Measurements from ENCODE around the gene RHO. TPM values are rescaled to one million over a fixed set of nuclear protein-coding genes. Genes with fewer than 3 reads are reported as not detected.

The RHO gene
- total RNA-seq, 1 donor from 2014 or later, result not detected

GRCh38 chr3:129553171-129553570 is 24.7 kb downstream of the RHO start:
- DNase-seq (ENCODE audit: low spot score), result peak; percentile 85
- Mint-ChIP-seq H3K27ac (ENCODE audit: unreplicated experiment) (peak overlapping the region; percentile 66), H3K36me3 (ENCODE audit: low read depth) (peaks cover 25% of the 10 kb centered on the region), H3K4me1 (ENCODE audit: low read depth) (peaks cover 71% of the 10 kb centered on the region), H3K4me3 (ENCODE audit: unreplicated experiment) (no peak overlapping the region), H3K27me3 (ENCODE audit: low read depth) (no peaks in the 10 kb centered on the region), H3K9me3 (ENCODE audit: low read depth) (no peaks in the 10 kb centered on the region)
- no peak for TF ChIP-seq CTCF (IDR thresholded peaks at IDR 0.05)

GRCh38 chr3:129553719-129554118 is 25.3 kb downstream of the RHO start:
- DNase-seq (ENCODE audit: low spot score), result no peak
- Mint-ChIP-seq H3K27me3 (ENCODE audit: low read depth) (no peaks in the 10 kb centered on the region), H3K27ac (ENCODE audit: unreplicated experiment) (no peak overlapping the region), H3K4me3 (ENCODE audit: unreplicated experiment) (no peak overlapping the region), H3K36me3 (ENCODE audit: low read depth) (peaks cover 28% of the 10 kb centered on the region), H3K4me1 (ENCODE audit: low read depth) (peaks cover 77% of the 10 kb centered on the region), H3K9me3 (ENCODE audit: low read depth) (no peaks in the 10 kb centered on the region)
- no peak for TF ChIP-seq CTCF (IDR thresholded peaks at IDR 0.05)

GRCh38 chr3:129554356-129555152 is 26.1 kb downstream of the RHO start:
- Mint-ChIP-seq H3K4me3 (ENCODE audit: unreplicated experiment) (no peak overlapping the region), H3K36me3 (ENCODE audit: low read depth) (peaks cover 28% of the 10 kb centered on the region), H3K27me3 (ENCODE audit: low read depth) (no peaks in the 10 kb centered on the region), H3K27ac (ENCODE audit: unreplicated experiment) (peak overlapping the region; percentile 68), H3K9me3 (ENCODE audit: low read depth) (no peaks in the 10 kb centered on the region), H3K4me1 (ENCODE audit: low read depth) (peaks cover 81% of the 10 kb centered on the region)
- TF ChIP-seq CTCF (IDR thresholded peaks at IDR 0.05), result no peak
- no peak for DNase-seq (ENCODE audit: low spot score)

- no peak overlapping the region for H3K4me3 Mint-ChIP-seq (ENCODE audit: unreplicated experiment)
- H3K27ac Mint-ChIP-seq (ENCODE audit: unreplicated experiment), result peak overlapping the region; percentile 68
- H3K36me3 Mint-ChIP-seq (ENCODE audit: low read depth), result peaks cover 28% of the 10 kb centered on the region
- TF ChIP-seq CTCF (IDR thresholded peaks at IDR 0.05), result no peak
- no peaks in the 10 kb centered on the region for H3K9me3 Mint-ChIP-seq (ENCODE audit: low read depth)
- DNase-seq (ENCODE audit: low spot score), result peak; percentile 81
- no peaks in the 10 kb centered on the region for H3K27me3 Mint-ChIP-seq (ENCODE audit: low read depth)
- H3K4me1 Mint-ChIP-seq (ENCODE audit: low read depth), result peaks cover 81% of the 10 kb centered on the region
Measured at GRCh38 chr3:129555153-129555550, 26.7 kb downstream of the RHO start.

GRCh38 chr3:129555616-129556357 is 27.3 kb downstream of the RHO start:
- Mint-ChIP-seq H3K27ac (ENCODE audit: unreplicated experiment) (peak overlapping the region; percentile 68), H3K4me3 (ENCODE audit: unreplicated experiment) (no peak overlapping the region), H3K36me3 (ENCODE audit: low read depth) (peaks cover 30% of the 10 kb centered on the region), H3K9me3 (ENCODE audit: low read depth) (no peaks in the 10 kb centered on the region), H3K4me1 (ENCODE audit: low read depth) (peaks cover 87% of the 10 kb centered on the region), H3K27me3 (ENCODE audit: low read depth) (no peaks in the 10 kb centered on the region)
- TF ChIP-seq CTCF (IDR thresholded peaks at IDR 0.05), result no peak
- peak; percentile 90 for DNase-seq (ENCODE audit: low spot score)
